Tibial nerve (tissue), 4 donors: ENCODE measurements around the gene ANAPC2. TPM values are rescaled to one million over a fixed set of nuclear protein-coding genes. Genes with fewer than 3 reads are reported as not detected.

Experiments used
- DNase-seq, 2 donors: peaks; one replicate each; pipeline ENCODE4 v3.0.0-alpha.2; 2019; ENCODE audit warnings: low spot score in 2 of 2
- H3K27ac ChIP-seq, 4 donors: fragments of 200-600 bp; sonication (generic) in 3 of 4; one replicate each; pipeline ENCODE4 v1.5.1; 2017 to 2019; ENCODE audit warnings: mild to moderate bottlenecking in 1 of 4
- H3K27me3 ChIP-seq, 2 donors: fragments of 200-600 bp; sonication (generic) in 1 of 2; one replicate each; pipeline versions ENCODE4 v1.5.1 to v1.6.0; 2017 to 2019
- H3K36me3 ChIP-seq, 3 donors: fragments of 200-600 bp; sonication (generic); one replicate each; pipeline ENCODE4 v1.5.1; 2018 to 2019
- H3K4me1 ChIP-seq, 4 donors: fragments of 200-600 bp; sonication (generic) in 3 of 4; one replicate each; pipeline ENCODE4 v1.5.1; 2017 to 2019
- H3K4me3 ChIP-seq, 4 donors: fragments of 200-600 bp; sonication (generic) in 3 of 4; one replicate each; pipeline ENCODE4 v1.5.1; 2017 to 2019; ENCODE audit warnings: mild to moderate bottlenecking in 1 of 4, moderate library complexity in 1 of 4
- H3K9me3 ChIP-seq, 4 donors: fragments of 200-600 bp; sonication (generic) in 3 of 4; one replicate each; pipeline ENCODE4 v1.5.1; 2017 to 2019
- CTCF ChIP-seq, 5 experiments: fragments of 200-600 bp in 3 of 5; fragments of 450-650 bp in 2 of 5; sonication (generic) in 3 of 5; IDR thresholded peaks; one replicate each; pipeline ENCODE4 v1.5.1; 2016 to 2019; ENCODE audit warnings: antibody characterized with exemption in 5 of 5, mild to moderate bottlenecking in 3 of 5, moderate library complexity in 2 of 5
- EP300 ChIP-seq, 2 donors: sonication (generic); formaldehyde crosslinking; IDR thresholded peaks; one replicate each; pipeline ENCODE4 v1.6.1; 2017; ENCODE audit warnings: antibody characterized with exemption in 2 of 2, mild to moderate bottlenecking in 1 of 2
- POLR2A ChIP-seq, 2 donors: fragments of 450-650 bp; IDR thresholded peaks; one replicate each; pipeline ENCODE4 v1.6.1; 2017; ENCODE audit warnings: antibody characterized with exemption in 2 of 2, mild to moderate bottlenecking in 2 of 2, moderate library complexity in 2 of 2
- WGBS, 2 donors: methylation state at CpG; one replicate each; pipeline ENCODE4 v1.1.5; 2018; 5-methylcytosine and 5-hydroxymethylcytosine counted together
- total RNA-seq, 4 donors: library from RNA; depleted of rRNA; stranded (reverse); fragments of >200 nt; gene quantifications; one replicate each; pipeline ENCODE4 v1.1.0, GENCODE V29; 2016

ANAPC2 gene
- total RNA-seq, 4 donors from 2014 or later: 41.6 to 73.0 (median 58.9) TPM

- H3K36me3 ChIP-seq: no peaks in the 10 kb centered on the region
- no peaks in the 10 kb centered on the region for H3K9me3 ChIP-seq
- WGBS, 2 donors: 72 to 85% methylated on average over 4 to 8 of the region's 11 CpGs
- TF ChIP-seq CTCF (IDR thresholded peaks at IDR 0.05): no peak
- TF ChIP-seq POLR2A (IDR thresholded peaks at IDR 0.05): no peak
- TF ChIP-seq EP300 (IDR thresholded peaks at IDR 0.05): no peak
- H3K4me3 ChIP-seq: peak overlapping the region in 1 of 4 donors; percentile 42
- peak overlapping the region in 2 of 4 donors; percentile 65 to 76 for H3K27ac ChIP-seq
- H3K27me3 ChIP-seq: no peaks in the 10 kb centered on the region
- DNase-seq: no peak
- peaks cover 7 to 88% (median 37%) of the 10 kb centered on the region in 4 donors for H3K4me1 ChIP-seq
Measured at GRCh38 chr9:137198902-137199283, 10.5 kb upstream of the ANAPC2 start.

GRCh38 chr9:137198051-137198901 lies 9.9 kb upstream of the ANAPC2 start:
- Histone ChIP-seq H3K9me3 (no peaks in the 10 kb centered on the region), H3K36me3 (no peaks in the 10 kb centered on the region), H3K27ac (peak overlapping the region in 2 of 4 donors; percentile 65 to 76), H3K4me3 (peak overlapping the region in 1 of 4 donors; percentile 17), H3K4me1 (peaks cover 7 to 84% (median 31%) of the 10 kb centered on the region in 4 donors), H3K27me3 (no peaks in the 10 kb centered on the region)
- TF ChIP-seq CTCF (IDR thresholded peaks at IDR 0.05): no peak
- TF ChIP-seq POLR2A (IDR thresholded peaks at IDR 0.05): no peak
- TF ChIP-seq EP300 (IDR thresholded peaks at IDR 0.05): no peak
- no peak for DNase-seq
- 70 to 93% methylated on average over 6 to 9 of the region's 19 CpGs for WGBS, 2 donors

- Histone ChIP-seq H3K27ac (peak overlapping the region in 1 of 4 donors; percentile 65), H3K9me3 (no peaks in the 10 kb centered on the region), H3K27me3 (no peaks in the 10 kb centered on the region), H3K4me3 (no peak overlapping the region), H3K4me1 (peaks cover 7 to 67% (median 16%) of the 10 kb centered on the region in 4 donors), H3K36me3 (peaks cover 0 to 17% (median 0%) of the 10 kb centered on the region in 3 donors)
- TF ChIP-seq CTCF (IDR thresholded peaks at IDR 0.05) (no peak), POLR2A (IDR thresholded peaks at IDR 0.05) (no peak), EP300 (IDR thresholded peaks at IDR 0.05) (no peak)
- no peak for DNase-seq
- 73 to 79% methylated on average over 13 to 20 of the region's 21 CpGs for WGBS, 2 donors
Measured at GRCh38 chr9:137195525-137196220, 7.3 kb upstream of the ANAPC2 start.

- TF ChIP-seq POLR2A (IDR thresholded peaks at IDR 0.05) (no peak), EP300 (IDR thresholded peaks at IDR 0.05) (no peak), CTCF (IDR thresholded peaks at IDR 0.05) (no peak)
- 85% methylated on average over 4 to 10 of the region's 10 CpGs for WGBS, 2 donors
- no peak for DNase-seq
Measured at GRCh38 chr9:137194909-137195308, 6.5 kb upstream of the ANAPC2 start.

More at GRCh38 chr9:137194909-137195308, 6.5 kb upstream of the ANAPC2 start:
- Histone ChIP-seq H3K27ac (peak overlapping the region in 1 of 4 donors; percentile 0), H3K4me3 (no peak overlapping the region), H3K27me3 (no peaks in the 10 kb centered on the region), H3K36me3 (peaks cover 0 to 25% (median 6%) of the 10 kb centered on the region in 3 donors), H3K4me1 (peaks cover 9 to 74% (median 22%) of the 10 kb centered on the region in 4 donors), H3K9me3 (no peaks in the 10 kb centered on the region)
